ENCODE results near the gene TLK2. TPM values are rescaled to one million over a fixed set of nuclear protein-coding genes. Genes with fewer than 3 reads are reported as not detected.

TLK2 gene
- 17.9 and 22.0 TPM in 2 replicates for total RNA-seq

GRCh38 chr17:62478424-62478879 lies at the start of gene TLK2:
TSS of gene TLK2 (plus strand) at chr17:62478825. CDS start at chr17:62481126, 2,301 bp downstream.

DNA sequence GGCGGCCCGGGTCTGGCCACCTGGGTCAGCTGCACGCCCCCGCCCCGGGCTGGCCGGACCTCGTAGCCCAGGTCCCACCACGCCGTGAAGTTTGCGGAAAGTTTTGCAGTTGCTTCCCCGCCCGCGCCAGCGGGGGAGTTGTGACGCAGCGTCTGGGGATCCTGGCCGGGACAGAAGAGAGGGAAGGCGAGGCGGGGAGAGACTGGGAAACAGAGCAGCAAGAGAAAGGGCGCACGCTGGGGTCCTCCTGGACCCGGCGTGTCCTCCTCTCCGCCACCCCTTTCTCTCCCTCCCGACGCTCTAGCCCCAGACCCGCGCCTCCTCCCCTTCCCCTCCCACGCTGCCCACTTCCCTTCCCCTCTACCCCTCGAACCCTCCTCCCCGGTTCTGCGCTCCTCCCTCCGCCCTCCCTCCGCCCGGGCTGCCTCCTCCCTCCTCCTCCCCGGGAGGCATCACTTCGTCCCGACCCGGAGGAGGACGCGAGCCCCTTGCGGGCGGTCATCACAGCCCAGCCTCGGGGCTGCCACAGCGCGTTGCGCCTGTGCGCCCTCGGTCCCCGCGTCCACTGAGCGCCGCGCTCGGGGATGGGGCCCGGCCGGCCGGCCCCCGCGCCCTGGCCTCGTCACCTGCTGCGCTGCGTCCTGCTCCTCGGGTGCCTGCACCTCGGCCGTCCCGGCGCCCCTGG lies 148.7 kb downstream of the TLK2 start, which contains the start of gene MRC2:
Gene MRC2, plus strand, starts transcription at position 452 of the 685 bp plus-strand sequence. Its CDS starts 133 bp downstream, at position 585.

Other genes with a start within 250 kb of the TLK2 start
- gene EFCAB3, start 98.3 kb upstream of the TLK2 start, total RNA-seq: not detected in 2 replicates
- 8.1 and 13.0 TPM in 2 replicates for gene METTL2A, start 54.9 kb upstream of the TLK2 start, total RNA-seq
- 355 and 361 TPM in 2 replicates for gene MRC2, start 148.8 kb downstream of the TLK2 start, total RNA-seq